HG03521 (cell line): ENCODE results near the gene MRE11.
"Not testable (repeated sequence)": the region's sequence is repeated elsewhere in the genome, so short reads cannot be mapped to it uniquely, and the experiment has no call there.

Experiments
- ATAC-seq: cut with Tn5 transposase; IDR thresholded peaks from one replicate; pipeline ENCODE4 v1.9.1; 2021; ENCODE audit warnings: mild to moderate bottlenecking, moderate library complexity; ENCODE audit not compliant: unreplicated experiment

MRE11 gene

DNA sequence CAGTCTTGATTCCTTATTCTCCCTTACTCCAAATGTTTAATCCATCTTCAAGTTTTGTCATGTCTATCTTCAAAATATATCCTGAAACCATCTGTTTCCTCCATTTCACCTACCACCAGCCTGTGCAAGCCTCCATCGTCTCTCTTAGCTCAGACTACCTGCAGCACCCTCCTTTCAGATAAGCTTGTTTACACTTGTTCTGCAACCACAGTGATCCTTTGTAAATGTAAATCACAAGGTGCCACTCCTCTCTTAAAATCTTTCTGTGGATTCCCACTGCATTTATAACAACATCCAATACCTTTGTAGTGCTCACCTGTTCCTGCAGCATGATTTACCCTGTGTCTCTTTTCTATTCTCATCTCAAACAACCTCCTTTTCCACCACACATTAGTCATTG lies 60.6 kb downstream of the MRE11 start:
- ATAC-seq, result no peak

DNA sequence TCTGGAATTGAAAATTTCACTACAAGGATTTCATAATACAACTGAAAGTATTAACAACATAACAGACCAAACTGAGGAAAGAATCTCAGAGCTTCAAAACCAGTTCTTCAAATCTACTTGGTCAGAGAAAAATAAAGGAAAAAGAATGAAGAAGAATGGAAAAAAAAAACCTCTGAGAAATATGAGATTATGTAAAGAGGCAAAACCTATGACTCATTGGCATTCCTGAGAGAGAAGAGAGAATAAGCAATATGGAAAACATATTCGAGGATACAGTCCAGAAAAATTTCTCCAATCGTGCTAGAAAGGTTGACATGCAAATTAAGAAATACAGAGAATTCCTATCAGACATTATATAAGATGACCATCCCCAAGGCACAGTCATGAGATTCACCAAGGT lies 69.0 kb downstream of the MRE11 start:
- no peak for ATAC-seq

GRCh38 chr11:94424011-94424410 lies 69.6 kb downstream of the MRE11 start:
- ATAC-seq, result no peak

GRCh38 chr11:94423507-94423906 lies 70.1 kb downstream of the MRE11 start:
- ATAC-seq, result no peak

DNA sequence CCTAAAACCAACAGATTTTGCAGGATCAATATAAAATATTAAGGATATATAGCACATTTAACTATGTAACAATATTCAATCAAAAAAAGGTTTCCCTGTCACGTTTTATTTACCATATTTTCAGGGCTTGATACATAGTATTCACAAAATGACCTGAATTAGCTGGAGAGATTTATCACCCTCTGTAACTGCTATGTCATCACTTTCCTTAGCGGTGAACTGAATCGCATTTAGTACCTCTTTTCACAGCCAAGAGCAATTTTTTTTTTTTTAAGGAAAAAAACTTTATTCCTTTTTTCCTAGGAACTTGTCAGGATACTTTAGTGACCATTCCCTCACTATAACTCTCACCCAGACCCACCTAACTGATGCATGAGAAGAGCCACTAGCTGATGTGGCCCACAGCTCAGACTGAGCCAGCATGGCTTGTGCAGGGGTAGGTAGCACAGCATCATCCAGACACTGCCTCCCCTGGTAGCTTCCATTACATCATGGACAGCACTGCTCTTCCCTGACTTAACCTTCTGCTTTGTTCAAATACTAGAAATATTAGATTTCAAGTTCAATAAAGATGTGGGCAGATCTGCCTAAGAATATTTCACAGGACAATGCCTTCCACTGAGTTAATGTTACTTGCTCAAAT lies 75.4 kb downstream of the MRE11 start:
- ATAC-seq, result no peak

- no peak for ATAC-seq
Measured at GRCh38 chr11:94417386-94417987, 76.2 kb downstream of the MRE11 start.

DNA sequence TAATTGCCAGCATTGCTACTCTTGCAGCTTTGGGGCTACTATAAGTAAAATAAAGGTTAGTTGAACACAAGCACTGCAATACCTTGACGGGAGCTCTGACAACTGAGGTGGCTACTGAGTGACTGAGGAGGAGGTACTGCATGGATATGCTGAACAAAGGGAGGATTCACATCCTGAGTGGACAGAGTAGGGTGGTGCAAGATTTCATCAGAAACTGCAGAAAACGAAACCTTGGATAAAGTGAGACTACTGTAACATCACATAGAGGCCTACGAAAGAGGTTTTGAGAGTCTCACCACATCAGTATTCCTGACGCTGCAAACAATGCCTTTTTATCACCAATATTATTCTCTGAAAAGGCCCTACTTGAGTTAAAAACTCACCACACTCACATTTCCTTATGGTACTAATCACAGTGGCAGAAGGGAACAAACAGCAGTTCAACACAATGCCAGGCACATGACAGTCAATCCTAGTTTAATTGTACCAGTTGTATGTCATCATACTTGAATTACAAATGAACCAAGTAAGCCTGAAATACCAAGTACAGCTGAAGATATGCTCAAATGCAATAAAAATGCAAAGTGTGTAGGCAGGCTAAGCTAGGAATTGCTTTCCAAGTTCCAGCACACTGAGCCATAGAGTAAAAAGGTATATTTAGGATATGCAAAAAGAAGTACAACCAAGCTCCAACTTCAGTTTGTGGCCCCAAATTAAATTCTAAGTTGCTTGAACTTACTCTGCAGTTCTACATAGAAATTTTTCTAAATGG lies 88.4 kb downstream of the MRE11 start:
- ATAC-seq, result no peak

DNA sequence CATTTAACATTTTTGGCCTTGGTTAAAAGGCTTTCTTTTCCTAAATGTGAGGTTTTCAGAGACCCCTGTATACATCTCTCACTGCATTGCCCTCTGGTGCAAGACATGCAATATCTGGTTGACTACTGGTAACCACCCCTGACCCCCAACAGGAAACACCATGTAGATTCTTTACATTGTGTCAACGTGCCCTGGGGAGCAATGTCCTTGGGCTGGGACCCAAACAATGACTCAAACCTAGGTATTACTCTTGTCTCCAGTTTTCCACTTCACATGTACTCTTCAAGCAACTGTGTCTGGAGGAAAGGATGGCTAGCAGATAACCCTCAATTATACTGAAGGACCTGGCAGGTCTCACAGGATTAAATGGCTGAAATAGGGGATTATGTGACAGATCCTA lies 91.3 kb downstream of the MRE11 start:
- ATAC-seq, result no peak

- no peak for ATAC-seq
Measured at GRCh38 chr11:94401773-94402265, 91.8 kb downstream of the MRE11 start.

- ATAC-seq, result no peak
Measured at GRCh38 chr11:94400839-94401772, 92.5 kb downstream of the MRE11 start, which contains the start of gene GPR83. TSS of gene GPR83 (minus strand) at chr11:94401419. CDS start at chr11:94401247, 172 bp downstream.

- no peak for ATAC-seq
Measured at GRCh38 chr11:94400457-94400838, 93.2 kb downstream of the MRE11 start.

DNA sequence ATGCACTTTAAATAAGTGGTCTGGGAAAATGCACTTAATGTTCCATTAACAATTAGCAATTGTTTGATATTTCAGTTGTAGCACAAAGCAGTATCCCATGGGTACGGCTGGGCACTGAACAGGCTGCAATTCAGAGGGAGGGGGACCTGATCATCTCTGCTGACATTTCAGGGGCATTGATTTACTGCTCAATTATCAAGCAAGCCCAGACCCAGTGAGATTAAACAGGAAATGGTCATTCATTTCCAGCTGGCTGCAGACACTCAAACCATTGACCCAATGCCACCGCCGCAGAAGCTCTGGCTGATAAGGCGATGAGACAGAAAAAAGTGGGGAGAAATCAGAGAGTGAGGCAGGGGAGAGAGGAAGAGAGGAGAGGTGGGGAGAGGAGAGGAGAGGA lies 93.6 kb downstream of the MRE11 start:
- no peak for ATAC-seq

DNA sequence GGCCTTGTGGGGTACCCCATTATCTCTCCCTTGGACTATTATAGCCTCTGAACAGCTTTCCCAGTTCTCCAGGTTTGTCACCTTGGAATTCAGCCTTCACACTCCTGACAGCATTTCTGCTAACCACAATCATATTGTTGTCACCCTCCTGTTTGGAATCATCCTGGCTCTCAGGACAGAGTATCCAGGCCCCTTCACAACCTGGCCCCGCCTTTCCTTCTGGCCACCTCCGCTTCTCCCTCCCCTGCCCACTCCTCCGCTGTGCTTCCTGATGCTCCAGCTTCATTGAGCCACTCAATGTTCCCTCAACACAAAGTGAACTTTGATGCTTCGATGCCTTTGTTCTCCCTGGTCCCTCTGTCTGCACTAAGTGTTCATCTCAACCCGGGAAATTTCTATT lies 95.5 kb downstream of the MRE11 start:
- no peak for ATAC-seq

DNA sequence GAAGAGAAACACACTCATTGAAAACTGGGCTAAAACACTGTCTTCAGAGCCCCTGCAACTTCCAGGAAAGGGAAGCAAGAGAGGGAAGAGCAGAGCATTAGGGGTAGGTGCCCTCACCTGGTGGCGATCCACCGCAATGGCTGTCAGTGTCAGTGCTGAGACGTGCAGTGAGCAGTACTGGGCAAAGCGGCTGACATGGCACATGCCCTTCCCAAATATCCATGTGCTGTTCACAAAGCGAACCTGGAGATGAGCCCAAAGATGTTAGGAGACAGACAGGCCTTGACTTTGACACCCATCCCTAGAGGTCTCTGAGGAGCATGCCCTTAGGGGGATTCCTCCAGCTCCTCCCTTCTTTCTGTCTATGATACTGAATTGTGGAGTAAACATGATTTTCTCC lies 97.4 kb downstream of the MRE11 start:
- ATAC-seq, result no peak

GRCh38 chr11:94391937-94392336 lies 101.7 kb downstream of the MRE11 start:
- not testable (repeated sequence) for ATAC-seq

DNA sequence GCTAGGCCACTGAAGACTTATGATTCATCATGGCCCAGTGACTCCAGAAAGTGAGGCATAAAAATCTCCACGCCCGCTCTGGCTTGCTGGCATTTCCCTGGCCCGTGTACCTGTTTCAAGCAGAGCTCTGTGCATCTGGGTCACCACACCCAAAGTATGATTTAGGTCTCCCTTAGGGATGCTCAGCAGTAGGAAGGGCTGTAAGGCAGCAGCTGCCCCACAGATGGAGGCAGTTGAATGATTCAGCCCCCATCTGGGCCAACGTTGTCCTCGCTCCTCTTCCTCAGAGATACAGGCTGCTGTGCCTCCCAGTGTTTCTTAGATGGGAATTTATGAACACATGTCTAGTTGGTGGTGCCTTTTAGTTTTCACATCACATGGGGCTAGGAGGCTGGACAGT lies 114.0 kb downstream of the MRE11 start:
- ATAC-seq, result no peak

- no peak for ATAC-seq
Measured at GRCh38 chr11:94376841-94377240, 116.8 kb downstream of the MRE11 start.

- ATAC-seq, result not testable (repeated sequence)
Measured at GRCh38 chr11:94370576-94370975, 123.1 kb downstream of the MRE11 start.
